Measurements from ENCODE around the gene ENPP6.

The ENPP6 gene

DNA sequence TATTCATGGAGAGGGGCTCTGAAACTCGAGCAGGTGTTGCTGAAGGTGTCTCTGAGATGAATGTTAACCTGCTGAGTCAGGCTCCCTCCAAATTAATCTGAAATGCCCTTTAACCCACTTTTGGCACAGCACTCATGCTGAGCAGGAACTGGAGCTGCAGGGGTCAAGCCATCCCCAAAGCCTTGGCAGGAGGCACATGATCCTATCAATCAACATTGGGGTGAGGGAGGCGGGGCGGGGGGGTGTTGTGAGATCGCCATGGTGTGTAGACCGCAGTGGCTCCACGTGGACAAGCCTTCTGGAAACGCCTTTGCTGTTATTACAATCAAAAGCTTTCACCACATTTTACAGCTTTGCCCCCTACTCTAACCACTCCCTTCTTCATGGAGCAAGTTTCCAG, 16.5 kb downstream of the ENPP6 start:
- TF ChIP-seq CTCF (conservative IDR thresholded peaks at IDR 0.05; ENCODE audit: low read depth, low read length): no peak
- DNase-seq (ENCODE audit: low read depth): no peak
- no peak overlapping the region for H3K4me3 ChIP-seq (ENCODE audit: low read depth, low read length)

DNA sequence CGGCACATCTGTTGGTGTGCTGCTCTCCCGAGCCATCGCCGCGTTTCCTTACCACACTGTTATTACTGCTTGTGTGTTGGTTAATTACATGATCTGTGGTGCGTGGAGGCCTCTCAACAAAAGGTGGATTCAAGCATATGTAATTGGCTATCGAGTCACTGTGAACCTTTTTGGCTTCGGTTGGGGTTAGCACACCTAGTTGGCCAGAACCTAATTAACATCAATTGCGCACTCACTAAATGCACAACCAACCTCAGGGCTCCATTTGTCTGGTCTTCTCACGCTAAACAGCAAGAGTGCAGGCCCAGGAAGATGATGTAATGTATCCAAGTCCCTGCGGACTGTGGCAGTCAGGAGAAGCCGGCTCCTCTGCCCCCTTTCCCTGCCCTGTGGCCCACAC, 17.4 kb downstream of the ENPP6 start:
- no peak for DNase-seq (ENCODE audit: low read depth)
- no peak for TF ChIP-seq CTCF (conservative IDR thresholded peaks at IDR 0.05; ENCODE audit: low read depth, low read length)

GRCh38 chr4:184199780-184200179, 17.9 kb downstream of the ENPP6 start:
- H3K4me3 ChIP-seq (ENCODE audit: low read depth, low read length): no peak overlapping the region
- TF ChIP-seq CTCF (conservative IDR thresholded peaks at IDR 0.05; ENCODE audit: low read depth, low read length): no peak
- DNase-seq (ENCODE audit: low read depth): no peak

More for the DNA sequence above, 17.4 kb downstream of the ENPP6 start:
- H3K4me3 ChIP-seq (ENCODE audit: low read depth, low read length): no peak overlapping the region

DNA sequence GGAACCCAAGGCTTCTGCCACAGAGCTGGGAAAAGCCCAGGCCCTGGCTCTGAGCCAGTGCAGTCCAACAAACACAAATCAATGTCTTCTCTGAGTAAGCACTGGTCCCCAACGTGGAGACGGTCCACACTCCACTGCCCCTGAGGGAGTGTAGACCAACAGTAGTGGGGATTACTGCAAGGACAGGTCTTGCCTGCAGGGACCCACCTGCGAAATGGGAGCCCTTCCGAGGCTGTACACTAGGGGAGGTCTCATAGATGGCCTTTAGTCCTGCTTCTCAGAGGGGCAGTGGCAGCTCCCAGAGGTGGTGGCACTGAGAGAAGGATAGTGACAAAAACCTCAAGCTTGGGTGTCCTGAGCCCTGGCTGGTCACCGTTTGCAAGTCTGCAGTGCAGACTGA, 19.5 kb downstream of the ENPP6 start:
- no peak overlapping the region for H3K4me3 ChIP-seq (ENCODE audit: low read depth, low read length)
- DNase-seq (ENCODE audit: low read depth): no peak
- TF ChIP-seq CTCF (conservative IDR thresholded peaks at IDR 0.05; ENCODE audit: low read depth, low read length): no peak

DNA sequence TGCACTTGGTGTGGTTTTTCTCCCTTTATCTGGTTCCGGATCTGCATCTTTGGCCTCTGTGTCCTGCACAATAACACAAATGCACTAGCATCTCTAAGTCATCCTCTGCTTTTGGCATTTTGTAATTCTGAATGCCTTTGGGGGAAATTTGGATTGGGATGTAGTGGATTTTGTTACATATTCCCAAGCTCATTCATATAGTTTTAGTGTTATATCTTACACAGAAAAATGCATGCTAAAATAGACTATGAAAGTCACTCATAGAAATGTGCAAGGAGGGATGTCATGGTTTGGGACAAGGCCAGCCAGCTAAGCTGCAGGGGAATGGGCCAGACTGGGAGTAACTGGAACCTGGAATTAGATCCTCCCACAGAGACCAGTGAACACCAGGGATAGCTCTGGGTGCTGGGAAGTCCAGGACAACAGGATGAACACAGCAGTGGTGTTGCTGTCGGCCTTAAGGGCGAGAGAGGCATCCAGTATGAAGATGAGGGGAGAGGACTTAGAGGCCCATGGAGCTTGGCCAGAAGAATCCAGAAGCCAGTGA, 20.1 kb downstream of the ENPP6 start:
- TF ChIP-seq CTCF (conservative IDR thresholded peaks at IDR 0.05; ENCODE audit: low read depth, low read length): no peak
- H3K4me3 ChIP-seq (ENCODE audit: low read depth, low read length): no peak overlapping the region
- no peak for DNase-seq (ENCODE audit: low read depth)

- DNase-seq (ENCODE audit: low read depth): no peak
- H3K4me3 ChIP-seq (ENCODE audit: low read depth, low read length): no peak overlapping the region
- no peak for TF ChIP-seq CTCF (conservative IDR thresholded peaks at IDR 0.05; ENCODE audit: low read depth, low read length)
Measured at GRCh38 chr4:184196730-184197385, 20.8 kb downstream of the ENPP6 start.

Data from choroid plexus epithelial cell (primary cell).